PC-3 (cell line): ENCODE data around the gene RAD51D. TPM values are rescaled to one million over a fixed set of nuclear protein-coding genes. Genes with fewer than 3 reads are reported as not detected.
A peak's percentile ranks its signal among the peaks of the same experiment; 100 is the strongest.
"Not testable (repeated sequence)": the region's sequence is repeated elsewhere in the genome, so short reads cannot be mapped to it uniquely, and the experiment has no call there.

Experiments used
- ATAC-seq: fragments of 200-7000 bp; cut with Tn5 transposase; 2 replicates; pipeline ENCODE4 v1.9.1; 2020; ENCODE audit warnings: mild to moderate bottlenecking, moderate library complexity
- BruUV-seq: library from RNA; stranded (reverse); fragments of 400-500 nt; replicated peaks from 2 replicates; lab custom pipeline; 2021; lab: Mats Ljungman, UMichigan
- CTCF ChIA-PET: fragments of 300-600 bp; sonication (Branson Sonifier 250); formaldehyde crosslinking; loops from one replicate; lab custom pipeline; 2022; ENCODE audit warnings: antibody characterized with exemption; lab: Charles Lee
- POLR2A ChIA-PET: fragments of 300-600 bp; sonication (Branson Sonifier 250); formaldehyde crosslinking; loops from one replicate; lab custom pipeline; 2022; ENCODE audit warnings: antibody characterized with exemption; ENCODE audit not compliant: unreplicated experiment; lab: Charles Lee
- DNase-seq: peaks from one replicate; pipeline ENCODE4 v3.0.0-alpha.2; 2015
- H2AFZ ChIP-seq: fragments of 300-600 bp; sonication (generic); 2 replicates; pipeline ENCODE4 v1.6.0; 2016; ENCODE audit warnings: antibody characterized with exemption, low read length
- H3F3A ChIP-seq: fragments of 300-600 bp; sonication (generic); one replicate; pipeline ENCODE4 v1.6.0; 2017; ENCODE audit warnings: antibody characterized with exemption, low read length, control low read depth, mild to moderate bottlenecking; ENCODE audit not compliant: unreplicated experiment
- H3K27ac ChIP-seq: fragments of 300-600 bp; sonication (generic); 2 replicates; pipeline ENCODE4 v1.5.1; 2016; ENCODE audit warnings: mild to moderate bottlenecking, low read length
- H3K27me3 ChIP-seq: fragments of 300-600 bp; sonication (generic); 2 replicates; pipeline ENCODE4 v1.6.1; 2016; ENCODE audit warnings: low read length, mixed read lengths
- H3K36me3 ChIP-seq: fragments of 300-600 bp; sonication (generic); 2 replicates; pipeline ENCODE4 v1.6.1; 2016; ENCODE audit warnings: low read depth, mixed run types, low read length, mixed read lengths
- H3K4me1 ChIP-seq: fragments of 300-600 bp; sonication (generic); 2 replicates; pipeline ENCODE4 v1.5.1; 2016; ENCODE audit warnings: low read length; ENCODE audit not compliant: insufficient read depth
- H3K4me2 ChIP-seq: fragments of 300-600 bp; sonication (generic); 2 replicates; pipeline ENCODE4 v1.6.0; 2016; ENCODE audit warnings: low read length
- H3K4me3 ChIP-seq: fragments of 300-600 bp; sonication (generic); 2 replicates; pipeline ENCODE4 v1.5.1; 2016; ENCODE audit warnings: mild to moderate bottlenecking, low read length, mixed read lengths
- H3K79me2 ChIP-seq: fragments of 300-600 bp; sonication (generic); 2 replicates; pipeline ENCODE4 v1.6.1; 2017; ENCODE audit warnings: low read length, mixed read lengths
- H3K9ac ChIP-seq: fragments of 300-600 bp; sonication (generic); 2 replicates; pipeline ENCODE4 v1.6.0; 2016; ENCODE audit warnings: mild to moderate bottlenecking, low read length
- H3K9me2 ChIP-seq: fragments of 300-600 bp; sonication (generic); replicated peaks from 2 replicates; pipeline ENCODE4 v1.6.1; 2016; ENCODE audit warnings: mixed run types, low read length, mixed read lengths
- H3K9me3 ChIP-seq: fragments of 300-600 bp; sonication (generic); 2 replicates; pipeline ENCODE4 v1.6.1; 2016; ENCODE audit warnings: low read length, mixed read lengths
- H4K20me1 ChIP-seq: fragments of 300-600 bp; sonication (generic); 2 replicates; pipeline ENCODE4 v1.6.1; 2016; ENCODE audit warnings: low read length, mixed read lengths
- EZH2 ChIP-seq: fragments of 300-600 bp; sonication (generic); IDR thresholded peaks from one replicate; pipeline ENCODE4 v1.6.1; 2017; ENCODE audit warnings: antibody characterized with exemption, mild to moderate bottlenecking, low read length; ENCODE audit not compliant: unreplicated experiment
- EZH2phosphoT487 ChIP-seq: fragments of 300-600 bp; sonication (generic); IDR thresholded peaks from 2 replicates; pipeline ENCODE4 v1.6.1; 2018; ENCODE audit warnings: mild to moderate bottlenecking, antibody characterized with exemption, low read length, borderline replicate concordance
- intact Hi-C: fragments of 100-400 bp; cut with micrococcal nuclease; formaldehyde crosslinking; loops from 2 replicates; pipeline ENCODE4 v1.9.0; 2023
- total RNA-seq: library from RNA; depleted of rRNA; stranded (reverse); fragments of >200 nt; gene quantifications from 2 replicates; pipeline ENCODE4 v1.2.3, GENCODE V29; 2014
- TF ChIP-seq, protein P1 (sequence below): fragments of 300-600 bp; sonication (generic); conservative IDR thresholded peaks from 2 replicates; pipeline ENCODE4 v1.5.1; 2017; ENCODE audit warnings: antibody characterized with exemption, low read depth, mild to moderate bottlenecking, low read length

The RAD51D gene
- total RNA-seq, 1 experiment from 2014 or later = 10.7 TPM

DNA sequence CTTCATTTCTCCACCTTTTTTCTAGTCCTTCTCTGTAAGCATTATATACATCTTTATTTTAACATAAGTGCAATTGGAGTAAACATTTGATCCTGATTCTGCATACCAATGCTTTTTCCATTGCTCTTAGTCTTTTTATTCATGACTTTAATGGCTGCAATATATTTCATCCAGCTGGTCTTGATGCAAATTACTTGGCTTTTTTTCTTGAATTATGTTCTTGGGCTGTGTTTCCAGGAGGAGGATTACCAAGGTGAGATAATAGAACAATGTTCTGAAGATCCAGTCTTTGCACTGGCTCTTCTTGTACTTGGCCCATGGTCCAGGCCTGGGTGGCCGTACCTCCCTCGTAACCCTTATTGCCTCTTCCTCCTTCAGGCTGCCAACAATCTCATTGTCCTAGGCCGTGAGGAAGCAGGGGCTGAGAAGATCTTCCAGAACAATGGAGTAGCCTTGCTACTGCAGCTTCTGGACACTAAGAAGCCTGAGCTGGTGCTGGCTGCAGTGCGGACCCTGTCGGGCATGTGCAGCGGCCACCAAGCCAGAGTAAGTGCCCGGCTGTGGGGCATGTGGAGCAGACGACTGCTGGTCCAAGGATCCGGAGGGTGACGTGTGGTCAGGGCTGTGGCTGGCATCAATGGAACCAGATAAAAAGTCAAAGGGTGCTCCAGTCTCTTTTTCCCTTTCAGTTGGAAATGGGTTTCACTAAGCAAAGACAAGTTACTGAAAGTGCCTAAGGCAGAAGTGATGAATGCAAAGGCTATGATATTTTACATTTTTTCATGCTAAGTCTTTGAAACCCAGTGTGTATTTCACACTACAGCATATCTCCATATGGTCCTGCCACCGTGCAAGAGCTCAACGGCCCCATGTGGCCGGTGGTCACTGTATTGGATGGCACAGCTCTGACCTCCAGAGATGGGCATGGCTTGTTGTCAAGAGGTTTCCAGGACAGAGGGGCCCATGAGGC is 34.8 kb upstream of the RAD51D start:
- Histone ChIP-seq H3K9me3 (no peaks in the 10 kb centered on the region), H3K9ac (no peak overlapping the region), H3K4me1 (0 out of 2 replicates have a peak, but pooled peaks cover 4% of the 10 kb centered on the region), H2AFZ (no peak overlapping the region), H3K4me3 (no peak overlapping the region), H3K9me2 (no peaks in the 10 kb centered on the region), H3K27me3 (0 out of 2 replicates have a peak, but pooled peaks cover 5% of the 10 kb centered on the region), H3K27ac (no peak overlapping the region), H3K79me2 (no peaks in the 10 kb centered on the region), H4K20me1 (no peaks in the 10 kb centered on the region), H3F3A (no peaks in the 10 kb centered on the region), H3K4me2 (no peak overlapping the region), H3K36me3 (no peaks in the 10 kb centered on the region)
- TF ChIP-seq, protein P1, sequence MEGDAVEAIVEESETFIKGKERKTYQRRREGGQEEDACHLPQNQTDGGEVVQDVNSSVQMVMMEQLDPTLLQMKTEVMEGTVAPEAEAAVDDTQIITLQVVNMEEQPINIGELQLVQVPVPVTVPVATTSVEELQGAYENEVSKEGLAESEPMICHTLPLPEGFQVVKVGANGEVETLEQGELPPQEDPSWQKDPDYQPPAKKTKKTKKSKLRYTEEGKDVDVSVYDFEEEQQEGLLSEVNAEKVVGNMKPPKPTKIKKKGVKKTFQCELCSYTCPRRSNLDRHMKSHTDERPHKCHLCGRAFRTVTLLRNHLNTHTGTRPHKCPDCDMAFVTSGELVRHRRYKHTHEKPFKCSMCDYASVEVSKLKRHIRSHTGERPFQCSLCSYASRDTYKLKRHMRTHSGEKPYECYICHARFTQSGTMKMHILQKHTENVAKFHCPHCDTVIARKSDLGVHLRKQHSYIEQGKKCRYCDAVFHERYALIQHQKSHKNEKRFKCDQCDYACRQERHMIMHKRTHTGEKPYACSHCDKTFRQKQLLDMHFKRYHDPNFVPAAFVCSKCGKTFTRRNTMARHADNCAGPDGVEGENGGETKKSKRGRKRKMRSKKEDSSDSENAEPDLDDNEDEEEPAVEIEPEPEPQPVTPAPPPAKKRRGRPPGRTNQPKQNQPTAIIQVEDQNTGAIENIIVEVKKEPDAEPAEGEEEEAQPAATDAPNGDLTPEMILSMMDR = no peak
- TF ChIP-seq EZH2phosphoT487 (no peak), EZH2 (no peak)
- ChIA-PET CTCF (no interaction called here), POLR2A (no interaction called here)
- BruUV-seq = no TSS peak
- ATAC-seq (no peak), DNase-seq (no peak)
- intact Hi-C loops = no loop called here

DNA sequence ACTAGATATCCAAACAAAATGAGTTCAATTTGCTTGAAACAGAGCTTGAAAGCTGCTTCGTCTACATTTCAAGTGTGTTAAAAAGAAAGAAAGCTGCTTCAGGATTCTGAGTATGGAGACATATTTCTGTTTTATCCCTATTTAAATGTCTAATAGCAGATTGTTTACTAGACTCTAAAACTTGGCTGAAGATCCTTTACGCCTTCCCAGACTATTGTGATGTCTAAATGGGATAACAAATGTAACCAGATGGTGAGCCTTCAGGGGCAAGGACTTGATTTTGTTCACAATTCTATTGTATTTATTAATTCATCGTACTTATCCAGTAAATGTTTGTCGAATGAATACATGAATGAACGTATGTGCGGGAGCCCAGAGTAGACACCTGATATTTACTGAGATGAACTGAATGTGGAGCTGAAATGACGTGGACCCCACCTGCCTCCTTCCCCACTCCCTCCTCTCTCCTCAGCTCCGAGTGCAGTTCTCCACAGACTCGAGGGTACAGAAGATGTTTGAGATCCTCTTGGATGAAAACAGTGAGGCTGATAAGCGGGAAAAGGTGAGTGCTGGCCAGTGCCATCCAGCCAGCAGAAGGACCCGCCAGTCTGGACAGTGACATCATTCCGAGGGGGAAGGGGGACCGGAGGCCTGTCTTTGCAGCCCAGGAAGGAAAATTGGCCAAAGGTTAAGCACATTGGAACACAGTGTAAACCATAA is 32.9 kb upstream of the RAD51D start:
- CTCF ChIA-PET = no interaction called here
- intact Hi-C loops = no loop called here
- Histone ChIP-seq H3K9ac (no peak overlapping the region), H3K9me2 (no peaks in the 10 kb centered on the region), H3F3A (no peaks in the 10 kb centered on the region), H3K4me1 (0 out of 2 replicates have a peak, but pooled peaks cover 4% of the 10 kb centered on the region), H3K79me2 (no peaks in the 10 kb centered on the region), H3K4me2 (no peak overlapping the region), H3K4me3 (no peak overlapping the region), H3K27ac (no peak overlapping the region), H4K20me1 (no peaks in the 10 kb centered on the region), H3K9me3 (no peaks in the 10 kb centered on the region), H2AFZ (no peak overlapping the region), H3K27me3 (no peaks in the 10 kb centered on the region), H3K36me3 (no peaks in the 10 kb centered on the region)
- POLR2A ChIA-PET = no interaction called here
- ATAC-seq (no peak), DNase-seq (peak; percentile 6)
- TF ChIP-seq, protein P1 = no peak
- TF ChIP-seq EZH2phosphoT487 = no peak
- no TSS peak for BruUV-seq

DNA sequence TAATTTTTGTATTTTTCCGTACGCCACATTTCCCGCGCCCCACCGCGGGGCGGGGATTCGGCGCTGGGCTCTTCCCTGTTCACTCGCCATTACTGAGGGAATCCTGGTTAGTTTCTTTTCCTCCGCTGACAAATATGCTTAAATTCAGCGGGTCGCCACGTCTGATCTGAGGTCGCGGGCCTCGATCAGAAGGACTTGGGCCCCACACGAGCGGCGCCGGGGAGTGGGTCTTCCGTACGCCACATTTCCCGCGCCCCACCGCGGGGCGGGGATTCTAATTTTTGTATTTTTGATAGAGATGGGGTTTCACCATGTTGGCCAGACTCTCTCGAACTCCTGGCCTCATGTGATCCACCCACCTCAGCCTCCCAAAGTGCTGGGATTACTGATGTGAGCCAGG is 31.4 kb upstream of the RAD51D start:
- intact Hi-C loops, H3K27ac ChIP-seq, H3K9me2 ChIP-seq, H3K9me3 ChIP-seq, H3K27me3 ChIP-seq, H4K20me1 ChIP-seq, DNase-seq, H3K36me3 ChIP-seq, H3K4me2 ChIP-seq, H3K79me2 ChIP-seq, H2AFZ ChIP-seq, H3K9ac ChIP-seq, CTCF ChIA-PET, H3K4me3 ChIP-seq, H3F3A ChIP-seq, ATAC-seq, H3K4me1 ChIP-seq, POLR2A ChIA-PET, BruUV-seq: not testable (repeated sequence)
